ENCODE data around the gene MAP3K6. TPM values are rescaled to one million over a fixed set of nuclear protein-coding genes. Genes with fewer than 3 reads are reported as not detected.

The MAP3K6 gene
- total and polyA plus RNA-seq, 4 donors, result 1.3 to 8.3 (median 4.0) TPM

DNA sequence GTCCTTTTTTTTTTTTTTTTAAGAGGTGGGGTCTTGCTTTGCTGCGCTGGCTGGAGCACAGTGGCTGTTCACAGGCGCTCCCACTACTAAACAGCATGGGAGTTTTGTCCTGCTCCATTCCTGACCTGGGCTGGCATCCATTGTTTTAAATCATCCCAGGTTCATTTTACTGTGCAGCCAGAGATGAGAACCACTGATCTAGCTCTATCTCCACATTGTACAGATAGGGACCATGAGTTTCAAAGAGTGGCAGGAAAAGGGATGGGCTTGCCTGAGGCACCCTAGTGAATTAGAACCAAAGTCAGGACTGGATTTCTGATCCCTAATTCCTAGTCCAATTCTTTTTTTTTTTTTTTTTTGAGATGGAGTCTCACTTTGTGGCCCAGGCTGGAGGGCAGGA lies 52.0 kb downstream of the MAP3K6 start:
- Histone ChIP-seq H3K9me3 (ENCODE audit: control insufficient read depth in 4 of 4, low read length in 3 of 4) (no peaks in the 10 kb centered on the region), H3K27ac (ENCODE audit: low read depth in 1 of 2, low read length in 2 of 2) (no peak overlapping the region), H3K27me3 (ENCODE audit: control insufficient read depth in 4 of 4, insufficient read depth in 4 of 4, low read length in 3 of 4) (no peaks in the 10 kb centered on the region), H3K4me1 (ENCODE audit: control insufficient read depth in 4 of 4, insufficient read depth in 4 of 4, low read length in 3 of 4) (no peaks in the 10 kb centered on the region), H3K36me3 (ENCODE audit: control insufficient read depth in 4 of 4, insufficient read depth in 3 of 4, low read depth in 1 of 4, low read length in 3 of 4) (peaks cover 0 to 3% (median 0%) of the 10 kb centered on the region in 4 donors), H3K4me3 (ENCODE audit: low read depth in 1 of 3, low read length in 3 of 3) (no peak overlapping the region), H3K9ac (ENCODE audit: low read depth in 1 of 2, low read length in 2 of 2) (no peak overlapping the region)
- 81% methylated on average over 2 of the region's 2 CpGs for WGBS
- DNase-seq (ENCODE audit: low spot score), result no peak
- no peak for TF ChIP-seq RAD21 (IDR thresholded peaks at IDR 0.05)

DNA sequence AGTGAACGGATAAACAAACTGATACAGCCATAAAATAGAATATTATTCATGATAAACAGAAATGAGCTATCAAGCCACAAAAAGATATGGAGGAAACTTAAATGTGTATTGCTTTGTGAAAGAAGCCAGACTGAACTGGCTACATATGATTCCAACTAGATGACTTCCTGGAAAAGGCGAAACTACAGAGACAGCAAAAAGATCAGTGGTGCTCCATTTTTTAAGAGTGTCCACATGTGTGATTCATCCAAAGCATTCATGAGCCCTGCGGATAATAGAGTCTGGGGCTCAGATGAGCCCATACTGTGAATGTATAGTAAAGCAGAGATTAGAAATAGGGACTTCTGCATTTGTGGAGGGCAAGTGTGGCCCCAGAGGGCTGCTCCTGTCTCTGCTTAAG lies 52.6 kb downstream of the MAP3K6 start:
- TF ChIP-seq EGR1 (IDR thresholded peaks at IDR 0.05; ENCODE audit: low read depth in 2 of 2), result no peak
- no peak for TF ChIP-seq RXRA (IDR thresholded peaks at IDR 0.05)
- TF ChIP-seq TAF1 (conservative IDR thresholded peaks at IDR 0.05), result no peak
- no peak for TF ChIP-seq RAD21 (IDR thresholded peaks at IDR 0.05)
- no peak for TF ChIP-seq HNF4G (IDR thresholded peaks at IDR 0.05)
- TF ChIP-seq, protein P1, sequence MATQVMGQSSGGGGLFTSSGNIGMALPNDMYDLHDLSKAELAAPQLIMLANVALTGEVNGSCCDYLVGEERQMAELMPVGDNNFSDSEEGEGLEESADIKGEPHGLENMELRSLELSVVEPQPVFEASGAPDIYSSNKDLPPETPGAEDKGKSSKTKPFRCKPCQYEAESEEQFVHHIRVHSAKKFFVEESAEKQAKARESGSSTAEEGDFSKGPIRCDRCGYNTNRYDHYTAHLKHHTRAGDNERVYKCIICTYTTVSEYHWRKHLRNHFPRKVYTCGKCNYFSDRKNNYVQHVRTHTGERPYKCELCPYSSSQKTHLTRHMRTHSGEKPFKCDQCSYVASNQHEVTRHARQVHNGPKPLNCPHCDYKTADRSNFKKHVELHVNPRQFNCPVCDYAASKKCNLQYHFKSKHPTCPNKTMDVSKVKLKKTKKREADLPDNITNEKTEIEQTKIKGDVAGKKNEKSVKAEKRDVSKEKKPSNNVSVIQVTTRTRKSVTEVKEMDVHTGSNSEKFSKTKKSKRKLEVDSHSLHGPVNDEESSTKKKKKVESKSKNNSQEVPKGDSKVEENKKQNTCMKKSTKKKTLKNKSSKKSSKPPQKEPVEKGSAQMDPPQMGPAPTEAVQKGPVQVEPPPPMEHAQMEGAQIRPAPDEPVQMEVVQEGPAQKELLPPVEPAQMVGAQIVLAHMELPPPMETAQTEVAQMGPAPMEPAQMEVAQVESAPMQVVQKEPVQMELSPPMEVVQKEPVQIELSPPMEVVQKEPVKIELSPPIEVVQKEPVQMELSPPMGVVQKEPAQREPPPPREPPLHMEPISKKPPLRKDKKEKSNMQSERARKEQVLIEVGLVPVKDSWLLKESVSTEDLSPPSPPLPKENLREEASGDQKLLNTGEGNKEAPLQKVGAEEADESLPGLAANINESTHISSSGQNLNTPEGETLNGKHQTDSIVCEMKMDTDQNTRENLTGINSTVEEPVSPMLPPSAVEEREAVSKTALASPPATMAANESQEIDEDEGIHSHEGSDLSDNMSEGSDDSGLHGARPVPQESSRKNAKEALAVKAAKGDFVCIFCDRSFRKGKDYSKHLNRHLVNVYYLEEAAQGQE (IDR thresholded peaks at IDR 0.05), result no peak
- TF ChIP-seq HNF4A (conservative IDR thresholded peaks at IDR 0.05), result no peak
- TF ChIP-seq, protein P2, sequence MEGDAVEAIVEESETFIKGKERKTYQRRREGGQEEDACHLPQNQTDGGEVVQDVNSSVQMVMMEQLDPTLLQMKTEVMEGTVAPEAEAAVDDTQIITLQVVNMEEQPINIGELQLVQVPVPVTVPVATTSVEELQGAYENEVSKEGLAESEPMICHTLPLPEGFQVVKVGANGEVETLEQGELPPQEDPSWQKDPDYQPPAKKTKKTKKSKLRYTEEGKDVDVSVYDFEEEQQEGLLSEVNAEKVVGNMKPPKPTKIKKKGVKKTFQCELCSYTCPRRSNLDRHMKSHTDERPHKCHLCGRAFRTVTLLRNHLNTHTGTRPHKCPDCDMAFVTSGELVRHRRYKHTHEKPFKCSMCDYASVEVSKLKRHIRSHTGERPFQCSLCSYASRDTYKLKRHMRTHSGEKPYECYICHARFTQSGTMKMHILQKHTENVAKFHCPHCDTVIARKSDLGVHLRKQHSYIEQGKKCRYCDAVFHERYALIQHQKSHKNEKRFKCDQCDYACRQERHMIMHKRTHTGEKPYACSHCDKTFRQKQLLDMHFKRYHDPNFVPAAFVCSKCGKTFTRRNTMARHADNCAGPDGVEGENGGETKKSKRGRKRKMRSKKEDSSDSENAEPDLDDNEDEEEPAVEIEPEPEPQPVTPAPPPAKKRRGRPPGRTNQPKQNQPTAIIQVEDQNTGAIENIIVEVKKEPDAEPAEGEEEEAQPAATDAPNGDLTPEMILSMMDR (IDR thresholded peaks at IDR 0.05; ENCODE audit: low read depth, low read length, missing input control), result no peak
- Histone ChIP-seq H3K9ac (ENCODE audit: low read depth in 1 of 2, low read length in 2 of 2) (no peak overlapping the region), H3K4me1 (ENCODE audit: control insufficient read depth in 4 of 4, insufficient read depth in 4 of 4, low read length in 3 of 4) (no peaks in the 10 kb centered on the region), H3K36me3 (ENCODE audit: control insufficient read depth in 4 of 4, insufficient read depth in 3 of 4, low read depth in 1 of 4, low read length in 3 of 4) (peaks cover 0 to 3% (median 0%) of the 10 kb centered on the region in 4 donors), H3K27me3 (ENCODE audit: control insufficient read depth in 4 of 4, insufficient read depth in 4 of 4, low read length in 3 of 4) (no peaks in the 10 kb centered on the region), H3K9me3 (ENCODE audit: control insufficient read depth in 4 of 4, low read length in 3 of 4) (no peaks in the 10 kb centered on the region), H3K4me3 (ENCODE audit: low read depth in 1 of 3, low read length in 3 of 3) (no peak overlapping the region), H3K27ac (ENCODE audit: low read depth in 1 of 2, low read length in 2 of 2) (no peak overlapping the region)
- no peak for DNase-seq (ENCODE audit: low spot score)
- 74% methylated on average over 3 of the region's 3 CpGs for WGBS

DNA sequence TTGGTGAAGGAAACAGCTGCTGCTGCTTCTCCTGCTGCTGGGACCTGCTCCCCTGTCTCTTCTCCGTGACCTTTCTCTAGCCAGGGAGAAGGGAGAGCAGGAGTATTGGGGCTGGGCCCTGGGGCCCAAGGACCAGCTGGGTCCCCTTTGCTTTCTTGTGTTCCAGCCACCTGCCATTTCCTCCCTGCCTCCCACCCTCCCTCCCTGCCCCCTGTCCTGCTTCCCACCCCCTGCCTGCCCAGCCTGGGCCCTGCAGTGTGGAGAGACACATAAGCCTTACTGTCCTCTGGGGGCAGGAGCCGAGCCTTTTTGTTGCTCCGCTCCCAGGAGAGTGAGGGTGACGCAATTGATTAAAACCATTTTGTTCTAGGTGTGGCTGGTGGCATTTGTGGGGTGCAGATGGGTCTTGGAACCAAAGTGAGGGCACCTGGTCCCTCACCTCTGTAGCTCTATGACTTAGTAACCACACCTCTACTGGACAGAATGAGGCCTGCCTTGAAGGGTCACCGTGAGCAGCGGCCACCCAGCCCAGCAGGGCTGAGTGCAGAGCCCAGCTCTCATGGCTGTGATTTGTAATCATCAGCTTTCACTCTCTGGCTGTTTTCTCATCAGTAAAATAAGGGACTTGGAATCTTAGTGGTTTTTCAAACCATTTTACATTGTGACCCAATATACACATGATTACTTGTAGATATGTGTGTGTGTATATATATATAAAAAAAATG lies 58.7 kb downstream of the MAP3K6 start:
- no peak overlapping the region for H3K27ac ChIP-seq (ENCODE audit: low read depth in 1 of 2, low read length in 2 of 2)
- TF ChIP-seq SP1 (IDR thresholded peaks at IDR 0.05) (no peak), GABPA (IDR thresholded peaks at IDR 0.05 in 1 of 2, conservative IDR thresholded peaks at IDR 0.05 in 1 of 2) (no peak), EGR1 (IDR thresholded peaks at IDR 0.05; ENCODE audit: low read depth in 2 of 2) (no peak), FOXA2 (IDR thresholded peaks at IDR 0.05) (no peak), RXRA (IDR thresholded peaks at IDR 0.05) (no peak), FOXA1 (IDR thresholded peaks at IDR 0.05) (no peak), JUND (IDR thresholded peaks at IDR 0.05) (no peak)
- TF ChIP-seq, protein P3, sequence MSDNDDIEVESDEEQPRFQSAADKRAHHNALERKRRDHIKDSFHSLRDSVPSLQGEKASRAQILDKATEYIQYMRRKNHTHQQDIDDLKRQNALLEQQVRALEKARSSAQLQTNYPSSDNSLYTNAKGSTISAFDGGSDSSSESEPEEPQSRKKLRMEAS (IDR thresholded peaks at IDR 0.05), result no peak
- TF ChIP-seq, protein P4, sequence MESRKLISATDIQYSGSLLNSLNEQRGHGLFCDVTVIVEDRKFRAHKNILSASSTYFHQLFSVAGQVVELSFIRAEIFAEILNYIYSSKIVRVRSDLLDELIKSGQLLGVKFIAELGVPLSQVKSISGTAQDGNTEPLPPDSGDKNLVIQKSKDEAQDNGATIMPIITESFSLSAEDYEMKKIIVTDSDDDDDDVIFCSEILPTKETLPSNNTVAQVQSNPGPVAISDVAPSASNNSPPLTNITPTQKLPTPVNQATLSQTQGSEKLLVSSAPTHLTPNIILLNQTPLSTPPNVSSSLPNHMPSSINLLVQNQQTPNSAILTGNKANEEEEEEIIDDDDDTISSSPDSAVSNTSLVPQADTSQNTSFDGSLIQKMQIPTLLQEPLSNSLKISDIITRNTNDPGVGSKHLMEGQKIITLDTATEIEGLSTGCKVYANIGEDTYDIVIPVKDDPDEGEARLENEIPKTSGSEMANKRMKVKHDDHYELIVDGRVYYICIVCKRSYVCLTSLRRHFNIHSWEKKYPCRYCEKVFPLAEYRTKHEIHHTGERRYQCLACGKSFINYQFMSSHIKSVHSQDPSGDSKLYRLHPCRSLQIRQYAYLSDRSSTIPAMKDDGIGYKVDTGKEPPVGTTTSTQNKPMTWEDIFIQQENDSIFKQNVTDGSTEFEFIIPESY (IDR thresholded peaks at IDR 0.05), result no peak
- H3K9me3 ChIP-seq (ENCODE audit: control insufficient read depth in 4 of 4, low read length in 3 of 4), result no peaks in the 10 kb centered on the region
- no peaks in the 10 kb centered on the region for H3K27me3 ChIP-seq (ENCODE audit: control insufficient read depth in 4 of 4, insufficient read depth in 4 of 4, low read length in 3 of 4)
- H3K4me3 ChIP-seq (ENCODE audit: low read depth in 1 of 3, low read length in 3 of 3), result no peak overlapping the region
- no peak overlapping the region for H3K9ac ChIP-seq (ENCODE audit: low read depth in 1 of 2, low read length in 2 of 2)
- H3K4me1 ChIP-seq (ENCODE audit: control insufficient read depth in 4 of 4, insufficient read depth in 4 of 4, low read length in 3 of 4), result no peaks in the 10 kb centered on the region
- no peak for DNase-seq (ENCODE audit: low spot score)
- 95% methylated on average over 6 of the region's 6 CpGs for WGBS
- peaks cover 0 to 29% (median 6%) of the 10 kb centered on the region in 4 donors for H3K36me3 ChIP-seq (ENCODE audit: control insufficient read depth in 4 of 4, insufficient read depth in 3 of 4, low read depth in 1 of 4, low read length in 3 of 4)

Data from liver (tissue), 9 donors.